GM10266 (cell line): Measurements from ENCODE around the gene ZNF521.
"Not testable (repeated sequence)": the region's sequence is repeated elsewhere in the genome, so short reads cannot be mapped to it uniquely, and the experiment has no call there.

Experiments used
- DNase-seq: peaks from one replicate; pipeline ENCODE4 v3.0.0; 2012; ENCODE audit errors: extremely low spot score
- TF ChIP-seq, protein P1 (sequence below): IDR thresholded peaks from 2 replicates; pipeline ENCODE4 v1.5.1; 2012; ENCODE audit warnings: mild to moderate bottlenecking, low read depth; ENCODE audit not compliant: control insufficient read depth, insufficient read depth; ENCODE audit errors: missing control alignments

Gene ZNF521

GRCh38 chr18:25275412-25276001 lies 76.5 kb downstream of the ZNF521 start:
- TF ChIP-seq, protein P1, sequence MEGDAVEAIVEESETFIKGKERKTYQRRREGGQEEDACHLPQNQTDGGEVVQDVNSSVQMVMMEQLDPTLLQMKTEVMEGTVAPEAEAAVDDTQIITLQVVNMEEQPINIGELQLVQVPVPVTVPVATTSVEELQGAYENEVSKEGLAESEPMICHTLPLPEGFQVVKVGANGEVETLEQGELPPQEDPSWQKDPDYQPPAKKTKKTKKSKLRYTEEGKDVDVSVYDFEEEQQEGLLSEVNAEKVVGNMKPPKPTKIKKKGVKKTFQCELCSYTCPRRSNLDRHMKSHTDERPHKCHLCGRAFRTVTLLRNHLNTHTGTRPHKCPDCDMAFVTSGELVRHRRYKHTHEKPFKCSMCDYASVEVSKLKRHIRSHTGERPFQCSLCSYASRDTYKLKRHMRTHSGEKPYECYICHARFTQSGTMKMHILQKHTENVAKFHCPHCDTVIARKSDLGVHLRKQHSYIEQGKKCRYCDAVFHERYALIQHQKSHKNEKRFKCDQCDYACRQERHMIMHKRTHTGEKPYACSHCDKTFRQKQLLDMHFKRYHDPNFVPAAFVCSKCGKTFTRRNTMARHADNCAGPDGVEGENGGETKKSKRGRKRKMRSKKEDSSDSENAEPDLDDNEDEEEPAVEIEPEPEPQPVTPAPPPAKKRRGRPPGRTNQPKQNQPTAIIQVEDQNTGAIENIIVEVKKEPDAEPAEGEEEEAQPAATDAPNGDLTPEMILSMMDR = no peak
- no peak for DNase-seq

DNA sequence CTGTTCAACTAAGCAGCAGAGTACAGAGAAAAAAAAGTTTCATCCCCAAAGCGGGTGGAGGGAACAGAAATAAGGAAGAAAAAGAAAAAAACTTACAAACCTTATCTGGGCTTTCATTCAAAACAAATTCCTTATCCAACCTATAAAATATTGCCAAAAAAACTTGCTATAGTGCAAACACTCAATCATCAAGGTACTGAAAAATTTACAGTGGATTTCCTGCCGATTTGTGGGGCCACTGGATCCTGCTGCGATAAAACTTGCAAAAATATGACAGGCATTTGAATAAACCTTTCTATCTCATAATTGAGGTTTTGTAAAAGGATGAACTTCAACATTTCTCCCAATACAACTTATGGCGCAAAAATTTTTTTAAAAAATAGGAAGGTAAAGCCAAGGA lies 77.0 kb downstream of the ZNF521 start:
- TF ChIP-seq, protein P1 = no peak
- no peak for DNase-seq

DNA sequence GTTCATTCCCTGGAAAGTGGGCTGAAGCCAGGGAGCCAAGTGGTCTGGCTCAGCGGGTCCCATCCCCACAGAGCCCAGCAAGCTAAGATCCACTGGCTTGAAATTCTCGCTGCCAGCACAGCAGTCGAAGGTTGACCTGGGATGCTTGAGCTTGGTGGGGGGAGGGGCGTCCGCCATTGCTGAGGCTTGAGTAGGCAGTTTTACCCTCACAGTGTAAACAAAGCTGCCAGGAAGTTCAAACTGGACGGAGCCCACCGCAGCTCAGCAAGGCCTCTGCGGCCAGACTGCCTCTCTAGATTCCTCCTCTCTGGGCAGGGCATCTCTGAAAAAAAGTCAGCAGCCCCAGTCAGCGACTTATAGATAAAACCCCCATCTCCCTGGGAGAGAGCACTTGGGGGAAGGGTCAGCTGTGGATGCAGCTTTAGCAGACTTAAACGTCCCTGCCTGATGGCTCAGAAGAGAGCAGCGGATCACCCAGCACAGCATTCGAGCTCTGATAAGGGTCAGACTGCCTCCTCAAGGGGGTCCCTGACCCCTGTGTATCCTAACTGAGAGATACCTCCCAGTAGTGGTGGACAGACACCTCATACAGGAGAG lies 84.9 kb downstream of the ZNF521 start:
- not testable (repeated sequence) for DNase-seq

GRCh38 chr18:25262920-25263319 lies 89.0 kb downstream of the ZNF521 start:
- TF ChIP-seq, protein P1 = no peak
- no peak for DNase-seq

- no peak for DNase-seq
- TF ChIP-seq, protein P1 = no peak
Observed at GRCh38 chr18:25261768-25262167, 90.2 kb downstream of the ZNF521 start.

DNA sequence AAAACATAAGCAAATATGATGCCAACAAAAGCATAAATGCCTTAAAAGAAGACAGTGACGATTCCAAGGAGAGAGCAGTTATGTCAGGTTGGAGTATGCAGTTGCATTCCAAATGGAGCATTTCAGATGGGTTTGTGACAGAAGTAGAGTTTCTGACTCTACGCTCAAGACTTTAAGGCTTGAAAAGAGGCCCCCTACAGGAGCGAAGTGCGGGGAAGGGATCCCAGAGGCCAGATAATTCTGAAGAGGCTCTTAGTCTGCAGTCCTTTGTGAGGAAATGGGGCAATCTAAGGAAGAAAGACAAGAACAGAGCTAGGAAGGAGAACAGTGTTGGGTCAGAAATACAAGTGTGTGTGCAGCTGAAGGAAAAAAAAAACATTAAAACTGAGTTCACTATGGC lies 95.5 kb downstream of the ZNF521 start:
- DNase-seq = no peak
- TF ChIP-seq, protein P1 = no peak

GRCh38 chr18:25253779-25254178 lies 98.2 kb downstream of the ZNF521 start:
- no peak for DNase-seq
- TF ChIP-seq, protein P1 = no peak
